Mucosa of rectum (tissue), 2 donors: ENCODE data around the gene NME9.

Experiments used
- H3K27ac ChIP-seq, 2 donors: one replicate each; pipeline ENCODE4 v1.7.0; 2013; ENCODE audit warnings: inconsistent platforms in 2 of 2, low read depth in 2 of 2, low read length in 2 of 2
- H3K27me3 ChIP-seq, 2 donors: one replicate each; pipeline ENCODE4 v1.7.0; 2013; ENCODE audit warnings: low read length in 2 of 2; ENCODE audit not compliant: control insufficient read depth in 2 of 2, insufficient read depth in 2 of 2
- H3K36me3 ChIP-seq, 2 donors: one replicate each; pipeline ENCODE4 v1.7.0; 2013; ENCODE audit warnings: low read length in 2 of 2; ENCODE audit not compliant: control insufficient read depth in 2 of 2, insufficient read depth in 2 of 2
- H3K4me1 ChIP-seq, 2 donors: one replicate each; pipeline ENCODE4 v1.7.0; 2013; ENCODE audit warnings: low read length in 2 of 2, mild to moderate bottlenecking in 1 of 2; ENCODE audit not compliant: control insufficient read depth in 2 of 2, insufficient read depth in 2 of 2
- H3K4me3 ChIP-seq, 2 donors: one replicate each; pipeline ENCODE4 v1.7.0; 2013; ENCODE audit warnings: low read length in 2 of 2
- H3K9ac ChIP-seq, 2 donors: one replicate each; pipeline ENCODE4 v1.7.0; 2013; ENCODE audit warnings: low read length in 2 of 2, low read depth in 1 of 2, mild to moderate bottlenecking in 1 of 2
- H3K9me3 ChIP-seq, 2 donors: one replicate each; pipeline ENCODE4 v1.7.0; 2013; ENCODE audit warnings: low read length in 2 of 2; ENCODE audit not compliant: control insufficient read depth in 2 of 2
- donor health status: healthy.
- donor health status: Normal muscosa, but diverticular disease.

Gene NME9

DNA sequence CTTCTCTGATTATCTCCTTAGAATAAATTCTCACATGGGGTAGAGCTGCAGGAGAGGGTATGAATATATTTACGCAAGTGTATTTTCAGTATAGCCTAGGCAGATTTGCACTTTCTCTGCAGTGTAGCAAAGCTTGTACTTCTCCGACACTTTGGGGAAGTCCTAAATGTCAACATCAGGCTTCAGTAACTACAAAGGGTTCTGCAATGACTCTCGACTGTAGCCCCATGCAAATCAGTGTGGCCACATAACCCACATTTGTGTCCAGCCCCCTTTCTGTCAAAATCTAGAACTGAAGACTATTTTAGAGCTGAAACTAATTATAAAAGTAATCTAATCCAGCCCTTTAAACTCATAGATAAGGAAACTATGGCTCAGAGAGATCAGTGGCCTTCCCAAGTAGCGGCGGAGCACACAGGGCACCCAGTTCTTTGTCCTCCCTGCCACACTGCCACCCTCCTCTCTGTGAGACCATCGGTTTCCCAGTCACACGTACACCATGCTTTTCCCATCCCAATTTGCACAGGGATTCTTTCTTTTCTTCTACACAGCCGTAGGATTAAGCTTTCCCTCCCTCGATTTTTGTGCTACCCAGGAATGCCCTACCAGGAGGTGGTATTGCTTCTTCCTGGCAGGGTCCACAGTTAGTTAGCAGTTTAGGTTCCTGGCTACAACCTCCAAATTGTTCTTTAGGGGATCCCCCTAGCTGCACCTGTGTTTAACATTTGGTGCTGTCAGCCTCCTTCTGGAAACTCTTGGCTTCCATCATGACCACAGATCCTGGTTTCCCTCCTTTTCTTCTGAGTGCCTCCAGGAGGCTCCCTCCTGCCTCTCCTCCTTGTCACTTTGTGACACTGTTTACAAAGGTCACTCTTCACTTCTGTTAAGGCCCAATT lies 41.7 kb upstream of the NME9 start:
- H3K36me3 ChIP-seq: no peaks in the 10 kb centered on the region
- no peak overlapping the region for H3K4me3 ChIP-seq
- H3K9ac ChIP-seq: no peak overlapping the region
- peaks cover 0 to 2% of the 10 kb centered on the region in 2 donors for H3K4me1 ChIP-seq
- no peaks in the 10 kb centered on the region for H3K27me3 ChIP-seq
- H3K27ac ChIP-seq: no peak overlapping the region
- H3K9me3 ChIP-seq: no peaks in the 10 kb centered on the region

DNA sequence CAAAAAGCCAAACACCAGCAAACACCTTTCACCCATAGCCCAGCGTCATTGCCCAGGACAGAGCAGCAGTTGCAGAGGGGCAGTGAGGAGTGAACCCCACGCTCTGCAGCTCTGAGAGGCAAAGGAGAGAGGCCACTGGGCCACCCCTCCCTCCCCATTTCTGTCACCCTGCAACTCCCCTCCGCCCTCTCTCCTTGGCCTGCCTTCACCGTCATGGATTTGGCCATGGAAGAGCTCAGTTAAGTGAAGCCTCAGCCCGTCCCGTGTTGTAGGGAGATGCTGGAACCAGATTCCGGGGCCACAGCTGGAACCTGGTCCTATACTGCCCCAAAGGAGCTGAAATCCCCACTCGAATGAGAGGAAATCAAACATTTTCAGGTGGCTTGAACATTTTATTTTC lies 40.7 kb upstream of the NME9 start:
- H3K9ac ChIP-seq: no peak overlapping the region
- H3K27ac ChIP-seq: no peak overlapping the region
- H3K4me1 ChIP-seq: peaks cover 0 to 2% of the 10 kb centered on the region in 2 donors
- H3K27me3 ChIP-seq: no peaks in the 10 kb centered on the region
- H3K36me3 ChIP-seq: no peaks in the 10 kb centered on the region
- H3K4me3 ChIP-seq: no peak overlapping the region
- H3K9me3 ChIP-seq: no peaks in the 10 kb centered on the region

DNA sequence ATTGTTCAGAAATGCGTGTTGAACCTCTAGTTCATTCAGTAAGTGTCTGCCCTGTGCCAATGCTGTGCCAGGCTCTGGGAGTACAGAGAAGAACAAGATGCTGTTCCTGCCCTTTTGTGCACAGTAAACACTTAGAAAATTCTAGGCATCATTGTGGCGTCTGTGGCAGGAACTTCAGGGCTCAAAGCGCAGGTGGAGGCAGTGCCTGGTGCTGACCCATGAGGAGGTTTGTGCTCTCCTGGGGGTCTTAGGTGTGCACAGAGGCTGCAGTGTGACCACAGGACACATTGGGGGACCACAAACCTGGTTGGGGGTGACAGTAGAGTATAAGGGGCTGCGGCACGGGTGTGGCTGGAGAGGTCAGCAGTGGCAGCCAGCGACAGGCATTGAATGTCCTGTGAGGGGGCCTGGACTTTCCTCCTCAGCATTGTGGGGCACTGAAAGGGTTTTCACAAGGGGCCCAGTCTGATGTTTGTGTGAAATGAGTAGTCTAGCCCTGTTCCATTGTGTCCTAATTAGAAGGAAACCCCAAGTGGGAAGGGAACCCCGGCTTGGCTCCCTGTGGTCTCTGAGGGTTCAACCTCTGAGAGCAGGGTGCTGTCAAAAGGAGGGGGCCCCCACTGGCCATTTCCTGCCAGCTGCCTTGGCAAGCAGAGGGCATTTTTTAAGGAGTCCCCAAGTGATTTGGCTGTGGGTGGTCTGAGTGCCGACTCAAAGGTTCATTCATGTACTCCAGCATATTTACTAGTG lies 39.7 kb upstream of the NME9 start:
- Histone ChIP-seq H3K9me3 (no peaks in the 10 kb centered on the region), H3K4me1 (peaks cover 0 to 2% of the 10 kb centered on the region in 2 donors), H3K4me3 (no peak overlapping the region), H3K36me3 (no peaks in the 10 kb centered on the region), H3K27ac (no peak overlapping the region), H3K9ac (no peak overlapping the region), H3K27me3 (no peaks in the 10 kb centered on the region)

- Histone ChIP-seq H3K36me3 (no peaks in the 10 kb centered on the region), H3K4me3 (no peak overlapping the region), H3K9me3 (no peaks in the 10 kb centered on the region), H3K9ac (no peak overlapping the region), H3K4me1 (peaks cover 0 to 2% of the 10 kb centered on the region in 2 donors), H3K27ac (no peak overlapping the region), H3K27me3 (no peaks in the 10 kb centered on the region)
Observed at GRCh38 chr3:138367911-138368310, 38.3 kb upstream of the NME9 start.

- no peak overlapping the region for H3K9ac ChIP-seq
- H3K36me3 ChIP-seq: no peaks in the 10 kb centered on the region
- no peak overlapping the region for H3K27ac ChIP-seq
- peaks cover 0 to 2% of the 10 kb centered on the region in 2 donors for H3K4me1 ChIP-seq
- H3K27me3 ChIP-seq: no peaks in the 10 kb centered on the region
- H3K4me3 ChIP-seq: no peak overlapping the region
- H3K9me3 ChIP-seq: no peaks in the 10 kb centered on the region
Observed at GRCh38 chr3:138367326-138367850, 37.7 kb upstream of the NME9 start.

DNA sequence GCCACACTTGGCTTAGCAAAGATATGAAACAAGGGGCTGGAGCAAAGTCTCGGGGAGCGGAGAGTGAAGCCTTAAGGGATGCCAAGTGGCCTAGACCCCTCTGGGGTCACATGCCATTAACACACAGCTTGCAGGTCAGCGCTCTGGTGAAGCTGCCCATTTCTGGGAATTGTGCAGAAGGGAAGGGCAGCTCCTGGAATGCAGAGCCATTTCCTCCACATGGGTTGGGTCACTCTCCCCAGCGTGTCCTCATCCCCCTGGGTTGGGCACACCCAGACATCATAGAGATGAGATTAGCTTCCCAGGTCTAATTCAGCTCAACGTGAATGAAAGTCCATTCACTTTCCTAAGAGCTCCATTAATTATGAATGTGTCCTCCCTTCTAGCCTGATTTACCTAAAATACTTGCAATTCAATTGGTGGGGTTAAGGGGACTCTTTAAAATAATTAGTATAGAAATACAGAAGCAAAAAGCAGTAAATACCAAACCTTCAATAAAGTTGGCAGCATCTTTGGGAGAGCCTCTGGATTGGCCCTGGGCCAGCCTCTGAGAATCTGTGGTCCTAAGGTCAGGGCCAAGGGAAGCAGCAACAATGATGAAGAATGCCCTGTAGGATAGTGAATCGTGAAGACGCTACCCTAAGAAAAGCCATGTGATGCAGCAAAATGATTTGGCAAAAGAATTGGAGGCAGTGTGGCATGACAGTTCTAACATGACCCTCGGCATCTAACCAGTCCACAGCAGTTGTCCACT lies 36.5 kb upstream of the NME9 start:
- H3K9me3 ChIP-seq: no peaks in the 10 kb centered on the region
- no peaks in the 10 kb centered on the region for H3K36me3 ChIP-seq
- H3K9ac ChIP-seq: no peak overlapping the region
- no peak overlapping the region for H3K4me3 ChIP-seq
- no peaks in the 10 kb centered on the region for H3K27me3 ChIP-seq
- no peak overlapping the region for H3K27ac ChIP-seq
- H3K4me1 ChIP-seq: peaks cover 0 to 2% of the 10 kb centered on the region in 2 donors

DNA sequence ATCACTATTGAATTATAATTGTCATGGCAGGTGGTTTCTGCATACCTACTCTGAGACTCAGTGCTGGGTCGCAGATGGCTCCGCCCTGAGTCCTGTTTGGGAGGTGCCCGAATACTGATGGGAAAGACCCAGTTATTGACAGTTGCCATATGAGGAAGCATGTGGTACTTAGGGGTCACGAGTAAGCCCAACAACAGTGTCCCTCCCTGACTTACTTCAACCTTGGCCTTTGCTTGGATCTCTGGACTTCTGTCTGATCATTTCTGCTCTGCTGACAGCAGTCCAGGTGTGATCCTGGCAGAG lies 35.6 kb upstream of the NME9 start:
- no peaks in the 10 kb centered on the region for H3K27me3 ChIP-seq
- no peak overlapping the region for H3K27ac ChIP-seq
- H3K9ac ChIP-seq: no peak overlapping the region
- no peaks in the 10 kb centered on the region for H3K9me3 ChIP-seq
- H3K4me3 ChIP-seq: no peak overlapping the region
- peaks cover 0 to 2% of the 10 kb centered on the region in 2 donors for H3K4me1 ChIP-seq
- H3K36me3 ChIP-seq: no peaks in the 10 kb centered on the region

DNA sequence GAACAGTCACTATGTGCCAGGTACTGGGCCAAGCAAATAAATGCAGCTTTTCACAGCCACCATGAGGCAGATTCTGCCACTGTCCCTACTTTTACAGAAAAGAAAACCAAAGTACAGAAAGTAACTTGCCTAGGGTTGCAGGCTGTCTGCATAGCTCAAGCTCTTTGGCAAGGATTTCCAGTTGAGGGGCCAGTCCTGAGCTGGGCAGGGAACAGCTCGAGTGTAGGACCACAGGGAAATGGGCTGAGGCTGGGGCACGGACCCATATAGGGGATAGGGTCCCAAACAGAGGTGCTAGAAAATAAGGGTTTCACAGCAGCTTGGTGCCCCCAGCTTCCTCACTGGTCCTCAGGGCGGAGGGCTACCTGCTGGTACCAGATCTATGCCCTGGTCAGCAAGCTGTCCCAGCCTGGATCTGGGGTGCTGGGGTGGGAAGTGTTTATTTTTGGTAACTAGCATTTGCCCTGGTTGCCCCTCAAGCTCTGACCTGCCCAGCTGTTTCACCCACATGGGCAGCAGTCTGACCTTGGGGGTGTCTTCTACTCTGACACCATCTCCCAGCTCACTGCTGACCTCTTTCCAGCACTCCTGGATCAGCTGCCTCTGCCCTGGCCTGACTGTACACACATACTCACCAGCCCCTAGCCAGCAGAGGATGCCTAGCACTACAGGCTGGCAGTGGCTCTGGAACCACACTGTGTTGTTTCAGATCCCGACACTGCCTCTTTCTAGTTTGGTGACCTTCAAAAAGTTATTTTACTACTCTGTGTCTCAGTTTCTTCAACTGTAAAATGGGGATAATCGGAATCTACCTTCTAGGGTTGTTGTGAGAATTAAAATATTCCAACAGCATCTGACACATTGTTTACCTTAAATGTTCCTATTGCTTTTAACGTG lies 35.0 kb upstream of the NME9 start:
- Histone ChIP-seq H3K4me3 (no peak overlapping the region), H3K9ac (no peak overlapping the region), H3K27me3 (no peaks in the 10 kb centered on the region), H3K4me1 (peaks cover 0 to 2% of the 10 kb centered on the region in 2 donors), H3K27ac (no peak overlapping the region), H3K36me3 (no peaks in the 10 kb centered on the region), H3K9me3 (no peaks in the 10 kb centered on the region)

GRCh38 chr3:138363322-138363721 lies 33.7 kb upstream of the NME9 start:
- no peaks in the 10 kb centered on the region for H3K36me3 ChIP-seq
- no peak overlapping the region for H3K4me3 ChIP-seq
- H3K27me3 ChIP-seq: no peaks in the 10 kb centered on the region
- no peak overlapping the region for H3K9ac ChIP-seq
- H3K27ac ChIP-seq: no peak overlapping the region
- no peaks in the 10 kb centered on the region for H3K9me3 ChIP-seq
- peaks cover 0 to 2% of the 10 kb centered on the region in 2 donors for H3K4me1 ChIP-seq
